Daoy (cell line): Measurements from ENCODE around the gene ARID1B. TPM values are rescaled to one million over a fixed set of nuclear protein-coding genes. Genes with fewer than 3 reads are reported as not detected.

Source experiments
- DNase-seq: peaks from one replicate; pipeline ENCODE4 v3.0.0-alpha.2; 2015; ENCODE audit warnings: low read depth
- total RNA-seq: library from RNA; depleted of rRNA; stranded (reverse); fragments of >200 nt; shearing (Covaris generic); gene quantifications from 2 replicates; pipeline ENCODE4 v1.2.3, GENCODE V29; 2014

The ARID1B gene
- total RNA-seq, 1 experiment from 2014 or later: 16.3 TPM

DNA sequence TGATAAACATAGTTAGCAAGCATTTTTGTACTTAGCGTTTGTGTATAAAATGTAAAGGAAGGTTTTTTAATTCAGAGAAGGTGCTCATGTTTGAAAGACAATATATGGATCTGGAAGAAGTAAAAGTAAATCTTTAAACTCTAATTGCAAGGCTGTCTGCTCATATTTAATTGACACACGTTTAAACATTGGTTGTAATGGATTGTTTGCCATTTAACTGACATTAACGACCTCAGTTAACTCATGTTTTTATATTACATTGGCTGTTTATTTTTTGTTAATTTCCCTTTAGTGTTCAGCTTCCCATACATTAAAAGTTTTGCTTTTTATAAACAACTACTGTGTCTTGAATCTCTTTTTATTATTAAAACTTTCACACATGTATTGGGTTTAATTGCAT lies 208.1 kb downstream of the ARID1B start:
- DNase-seq: no peak

DNA sequence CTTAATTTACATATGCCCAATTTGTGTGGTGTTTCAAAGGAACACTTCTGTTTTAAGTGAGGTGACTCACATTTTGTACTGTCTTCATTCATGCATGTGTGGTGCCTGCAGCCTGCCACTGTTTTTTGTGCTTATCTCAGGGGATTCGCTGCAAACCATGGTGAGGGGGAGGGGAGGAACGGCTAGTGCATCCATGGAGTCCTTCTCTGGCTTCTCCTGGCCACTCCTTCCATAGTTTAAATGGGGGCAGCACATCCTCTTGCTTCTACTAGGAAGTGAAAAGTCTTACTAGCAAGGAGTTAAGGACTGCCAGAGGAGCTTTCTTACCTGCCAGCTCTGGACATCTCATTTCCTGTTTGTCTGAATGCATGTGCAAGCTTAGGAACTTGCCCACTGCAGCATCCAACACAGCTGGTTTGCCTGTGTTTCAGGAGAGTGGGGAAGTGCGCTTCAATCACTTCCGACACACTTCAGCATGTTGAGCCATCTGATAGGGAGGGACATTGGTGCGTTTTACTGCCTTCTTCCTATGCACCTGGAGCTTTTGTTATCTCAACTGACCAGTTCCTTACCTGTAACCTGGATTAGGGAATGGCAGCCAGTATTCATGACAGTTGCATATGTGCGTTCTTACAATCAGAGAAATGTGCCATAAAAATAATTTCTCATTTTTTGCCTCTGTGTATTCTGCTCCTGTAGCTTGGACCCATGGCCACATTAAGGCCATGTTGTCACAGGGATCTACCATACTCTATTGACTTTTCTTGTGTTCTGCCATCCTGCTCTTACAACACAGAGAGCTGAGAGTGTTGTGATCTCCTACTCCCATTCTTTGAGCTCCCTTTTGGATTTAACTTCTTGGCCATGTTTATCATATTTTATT lies 211.3 kb downstream of the ARID1B start:
- peak; percentile 35 for DNase-seq

DNA sequence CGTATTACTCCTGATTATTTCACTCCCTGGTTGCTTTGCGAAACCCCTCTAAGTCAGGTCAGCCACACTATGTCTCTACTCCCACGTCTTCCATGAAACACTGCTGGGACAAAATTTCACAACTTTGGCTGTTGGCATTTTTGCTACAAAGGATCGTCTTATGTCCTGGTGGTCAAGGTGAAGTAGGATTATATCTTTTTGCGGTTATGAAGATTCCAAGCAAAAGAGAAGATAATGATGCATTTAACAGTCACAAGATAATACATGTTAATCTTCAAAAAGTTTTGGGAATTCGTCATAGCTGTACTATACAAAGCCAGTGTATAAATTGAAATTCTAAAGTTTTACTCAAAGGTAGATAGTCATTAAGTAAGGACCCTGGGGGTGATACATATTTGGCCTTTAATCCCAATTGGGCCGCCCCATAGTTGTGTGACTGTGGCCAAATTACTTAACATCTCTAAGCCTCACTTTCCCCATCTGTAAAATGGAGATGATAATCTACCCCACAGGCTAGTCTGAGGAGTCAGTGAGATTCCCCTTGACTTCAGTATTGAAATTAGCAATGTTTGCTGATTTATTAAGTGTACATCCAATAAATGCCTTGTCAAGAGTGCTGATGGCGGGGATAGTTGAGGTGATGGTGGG lies 212.1 kb downstream of the ARID1B start:
- DNase-seq: no peak

DNA sequence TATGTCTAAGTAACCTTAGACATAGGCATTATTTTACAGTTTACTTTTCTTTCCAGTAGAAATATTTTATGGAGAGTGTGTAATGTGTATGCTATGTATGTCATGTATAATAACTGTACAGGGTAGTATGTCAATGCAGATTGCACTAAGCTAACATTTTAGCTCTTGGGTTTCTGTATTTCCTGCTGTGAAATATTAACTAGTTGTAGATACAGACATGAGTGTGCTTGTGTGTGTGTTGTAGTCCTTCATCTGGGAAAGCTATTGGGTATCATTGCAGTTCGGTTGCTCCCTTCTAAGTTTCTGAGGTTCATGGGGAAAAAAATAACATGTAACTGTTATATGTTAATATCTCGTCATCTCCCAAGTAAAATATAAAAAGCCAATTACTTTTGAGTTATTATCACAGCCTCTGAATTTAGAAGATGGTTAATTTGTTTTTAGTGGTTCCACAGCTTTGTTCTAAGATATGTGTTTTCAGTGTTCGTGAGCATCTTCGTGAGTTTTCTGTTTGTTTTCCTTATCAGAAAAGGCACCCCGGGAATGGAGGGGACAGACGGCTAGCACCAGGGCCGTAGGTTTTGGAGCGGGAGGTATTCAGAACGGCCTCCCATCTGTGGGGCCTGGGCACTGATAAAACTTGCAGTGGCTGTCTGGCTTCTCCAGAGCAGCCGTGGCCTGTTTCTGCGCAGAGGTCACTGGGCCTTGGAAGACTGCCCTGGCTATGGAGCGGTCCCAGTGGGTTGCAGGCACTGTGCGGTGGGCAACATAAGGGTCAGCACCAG lies 215.0 kb downstream of the ARID1B start:
- no peak for DNase-seq

DNA sequence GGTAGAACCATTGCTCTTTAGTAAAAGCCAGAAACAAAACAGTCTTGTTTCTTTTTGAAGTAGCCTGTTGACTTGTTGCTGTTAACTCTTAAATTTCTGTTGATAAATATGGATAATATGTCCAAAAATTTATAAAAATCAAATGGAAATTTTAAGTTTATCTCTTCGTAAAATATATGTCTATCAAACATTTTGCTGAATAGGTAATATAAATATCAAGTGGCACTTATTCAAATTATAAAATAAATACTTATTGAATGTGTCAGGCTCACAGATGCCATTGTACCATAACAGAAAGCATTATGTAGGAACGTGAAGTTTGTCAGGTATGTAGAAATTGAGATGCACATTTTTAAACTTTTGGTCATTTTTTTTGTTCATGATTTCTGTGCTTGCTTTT lies 216.5 kb downstream of the ARID1B start:
- DNase-seq: no peak

DNA sequence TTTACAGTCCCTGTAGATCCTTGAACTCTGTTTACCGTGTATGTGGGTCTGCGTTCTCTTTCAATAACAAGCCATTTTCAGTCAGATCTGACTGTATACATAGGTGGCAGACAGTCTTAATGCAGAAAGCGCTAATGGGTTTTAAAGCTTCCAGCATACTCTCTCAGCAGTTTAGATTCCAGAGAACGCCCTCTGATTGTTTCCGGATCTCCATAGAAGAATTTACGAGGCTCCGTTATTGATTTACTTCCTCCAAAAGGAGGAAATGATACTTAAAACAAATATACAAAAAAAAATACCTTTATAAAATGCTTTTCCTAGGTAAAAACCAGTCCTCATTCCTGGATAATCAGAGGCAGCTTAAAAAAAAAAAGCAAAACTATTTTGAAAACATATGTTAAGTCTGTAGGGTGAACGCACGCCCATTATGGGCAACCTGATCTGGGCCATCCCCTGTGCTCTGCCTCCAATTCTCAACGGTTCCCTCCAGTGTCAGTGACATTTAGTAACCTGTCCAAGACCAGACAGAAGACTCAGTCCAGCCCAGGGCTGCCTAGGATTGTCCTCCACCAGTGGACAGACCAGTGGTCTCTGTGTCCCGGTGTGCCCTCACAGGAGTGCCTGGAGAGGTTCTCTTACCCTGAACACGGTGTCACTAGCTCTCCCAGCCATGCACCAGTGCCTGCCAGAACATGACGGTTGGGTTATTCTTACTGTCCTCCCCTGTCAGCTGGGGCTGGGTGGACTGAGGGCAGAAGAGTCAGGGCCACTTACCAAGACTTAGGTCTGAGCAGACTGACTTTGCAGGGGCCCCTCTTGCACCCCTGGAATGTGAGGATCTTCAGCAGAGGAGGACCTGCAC lies 217.3 kb downstream of the ARID1B start:
- DNase-seq: no peak

DNA sequence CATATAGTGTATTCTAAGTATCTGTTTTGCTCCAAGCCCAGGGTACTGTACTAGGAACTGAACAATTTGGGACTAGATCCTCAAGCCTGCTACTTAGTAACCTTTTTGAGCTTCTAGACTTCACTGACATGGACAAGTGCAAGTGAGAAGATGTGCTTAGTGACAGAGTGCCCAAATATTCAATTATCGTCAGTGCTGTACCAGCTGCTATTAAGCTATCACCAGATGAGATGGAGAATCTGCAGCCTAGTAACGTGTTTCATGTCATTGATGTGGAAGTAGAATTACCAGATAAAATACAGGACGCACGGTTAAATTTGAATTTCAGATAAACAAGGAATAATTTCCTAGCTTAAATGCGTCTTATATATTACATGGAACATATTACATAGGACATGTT lies 218.3 kb downstream of the ARID1B start:
- DNase-seq: no peak

DNA sequence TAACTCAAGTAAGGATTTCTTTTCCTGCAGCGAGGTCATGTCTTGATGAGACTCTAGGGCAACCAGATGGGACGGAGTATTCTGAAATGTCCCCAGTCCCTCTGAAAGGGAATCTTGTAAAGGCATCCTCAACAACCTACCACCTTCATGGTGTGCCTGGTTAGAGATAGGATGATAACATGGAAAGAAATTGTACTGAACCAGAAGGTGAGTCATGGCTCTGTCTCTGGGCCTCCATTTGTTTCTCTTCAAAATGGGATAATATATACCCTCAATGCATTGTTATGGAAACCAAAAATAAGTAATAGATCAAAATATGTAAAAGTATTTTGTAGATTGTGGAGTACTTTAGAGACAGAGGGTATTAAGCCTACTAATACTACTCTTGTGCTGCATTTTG lies 219.1 kb downstream of the ARID1B start:
- DNase-seq: no peak

DNA sequence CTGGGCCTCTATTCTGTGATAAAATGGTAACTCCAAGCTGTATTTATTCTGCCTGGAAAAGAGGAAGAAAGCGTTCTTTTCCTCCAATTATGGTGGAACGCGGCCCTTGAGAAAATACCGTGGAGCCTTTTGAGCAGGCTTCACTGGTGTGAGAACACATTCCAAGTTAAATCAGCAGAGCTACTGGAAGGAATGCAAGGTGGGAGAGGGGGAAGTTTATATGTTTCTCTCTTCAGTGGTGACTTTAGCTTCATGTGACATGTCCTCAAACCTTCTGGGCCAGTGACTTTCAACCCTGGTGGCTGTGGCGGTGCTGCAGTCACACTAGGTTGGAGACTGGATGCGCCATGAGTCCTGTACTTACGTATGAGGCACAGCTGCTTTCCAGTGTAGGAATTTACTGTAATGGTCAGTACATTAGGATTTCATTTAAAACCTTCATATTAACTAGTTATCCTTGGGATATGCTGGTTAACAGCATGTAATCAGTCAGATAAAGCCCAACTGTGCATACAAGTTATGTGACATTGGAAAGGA lies 221.7 kb downstream of the ARID1B start:
- no peak for DNase-seq

DNA sequence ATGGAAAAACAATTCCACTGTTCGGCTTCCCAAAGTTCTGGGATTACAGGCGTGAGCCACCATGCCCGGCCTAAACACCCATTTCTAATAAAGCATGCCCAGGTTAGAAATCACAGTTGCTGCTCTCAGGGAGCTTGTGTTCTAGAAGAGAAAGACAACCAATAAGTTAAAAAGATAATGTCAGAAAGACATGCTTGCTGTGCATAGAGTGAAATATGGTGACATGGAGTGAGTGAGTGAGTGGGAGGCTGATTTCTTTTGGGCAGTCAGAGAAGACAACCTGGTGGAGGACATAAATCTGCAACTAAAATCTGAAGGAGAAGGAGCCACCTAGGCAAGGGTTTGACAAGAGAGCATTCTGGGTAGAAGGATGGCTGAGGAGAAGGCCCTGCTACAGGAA lies 222.6 kb downstream of the ARID1B start:
- no peak for DNase-seq

DNA sequence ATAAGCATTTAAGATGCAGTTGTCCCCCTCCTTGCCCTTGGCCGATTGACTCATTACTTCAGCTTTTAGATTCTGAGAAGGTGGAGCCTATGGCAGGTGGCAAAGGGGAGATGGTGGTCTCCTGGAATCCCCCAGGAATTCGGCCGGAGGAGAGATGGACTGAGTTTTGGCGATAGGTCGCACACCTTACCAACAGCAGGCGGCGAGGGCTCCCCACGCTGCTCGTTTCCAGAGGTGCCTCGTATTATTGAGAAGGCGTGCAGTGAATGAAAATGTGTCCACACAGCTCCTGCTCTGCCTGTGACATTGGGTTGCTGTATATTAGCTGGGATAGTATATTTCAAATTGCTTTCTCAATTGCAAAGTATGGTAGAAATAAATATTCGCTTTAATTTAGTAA lies 224.5 kb downstream of the ARID1B start:
- no peak for DNase-seq

DNA sequence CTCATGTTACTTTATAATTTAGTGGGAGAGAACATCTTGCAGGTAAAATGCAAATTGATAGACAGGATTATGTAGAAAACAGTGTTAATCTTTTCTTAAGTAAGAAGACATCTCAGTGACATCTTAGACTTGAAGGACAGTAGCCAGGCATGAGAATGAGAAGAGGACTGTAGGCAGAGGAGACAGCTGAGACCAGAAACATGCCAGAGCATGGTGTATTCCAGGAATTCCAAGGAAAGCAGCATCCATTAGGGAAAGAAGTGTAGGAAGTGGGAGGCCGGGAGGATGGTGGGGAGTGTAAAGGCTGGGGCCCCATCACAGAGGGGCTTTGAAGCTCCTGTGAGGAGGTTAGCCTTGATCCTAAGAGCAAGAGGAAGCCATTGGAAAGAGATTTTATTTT lies 225.6 kb downstream of the ARID1B start:
- no peak for DNase-seq

DNA sequence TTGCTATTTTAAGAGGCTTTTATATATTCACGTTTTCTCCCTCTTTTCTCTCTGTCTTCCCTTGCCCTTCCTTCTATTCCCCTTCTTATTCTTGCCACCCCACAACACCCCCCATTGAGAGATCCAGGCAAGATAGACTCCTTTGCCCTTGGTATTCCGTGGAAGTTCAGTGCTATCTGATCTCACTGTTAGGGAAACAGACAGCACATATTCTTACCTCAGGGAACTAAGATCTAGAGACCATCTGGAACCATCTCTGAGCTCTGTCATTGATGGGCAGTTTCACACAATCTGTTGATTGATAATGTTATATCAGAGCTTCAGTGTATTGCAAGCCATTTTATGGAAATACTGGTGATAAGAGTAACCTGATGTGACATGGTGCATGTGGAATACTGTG lies 228.8 kb downstream of the ARID1B start:
- no peak for DNase-seq

DNA sequence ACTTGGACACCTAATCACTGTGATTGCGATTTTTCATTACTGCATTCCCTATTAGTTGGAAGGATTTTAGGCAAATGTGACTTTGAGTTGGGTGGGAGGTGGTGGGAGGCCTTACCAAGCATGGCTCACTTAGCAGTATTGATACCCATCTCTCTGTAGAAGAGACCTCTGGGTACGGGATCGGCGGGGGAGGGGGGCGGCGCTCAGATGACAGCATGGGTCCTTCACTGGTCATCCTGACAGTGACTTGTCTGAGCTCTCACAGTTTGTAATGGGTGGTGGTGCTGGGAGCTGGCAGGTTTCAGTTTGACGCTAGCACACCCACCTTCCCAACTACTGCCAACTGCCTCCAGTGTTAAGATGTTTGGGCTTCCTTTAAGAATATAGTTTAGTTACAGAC lies 231.4 kb downstream of the ARID1B start:
- no peak for DNase-seq

DNA sequence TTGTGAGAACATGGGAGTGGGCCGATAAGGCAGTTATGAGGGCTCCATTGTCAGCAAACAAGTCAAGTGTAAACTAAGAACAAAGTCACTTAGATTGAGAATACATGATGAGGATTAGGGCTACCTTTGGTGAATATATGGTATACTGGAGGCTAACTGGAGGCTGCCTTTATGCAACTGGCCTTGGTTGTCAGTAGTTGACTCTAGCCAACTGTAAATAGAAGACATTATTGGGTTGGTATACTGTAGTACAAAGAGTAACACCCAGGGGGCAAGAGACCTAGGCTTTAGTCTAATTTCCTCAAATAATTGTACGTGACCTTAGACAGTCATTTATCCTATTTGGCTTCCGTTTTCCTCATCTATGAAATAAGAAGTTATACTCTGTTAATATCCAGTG lies 235.2 kb downstream of the ARID1B start:
- DNase-seq: no peak

DNA sequence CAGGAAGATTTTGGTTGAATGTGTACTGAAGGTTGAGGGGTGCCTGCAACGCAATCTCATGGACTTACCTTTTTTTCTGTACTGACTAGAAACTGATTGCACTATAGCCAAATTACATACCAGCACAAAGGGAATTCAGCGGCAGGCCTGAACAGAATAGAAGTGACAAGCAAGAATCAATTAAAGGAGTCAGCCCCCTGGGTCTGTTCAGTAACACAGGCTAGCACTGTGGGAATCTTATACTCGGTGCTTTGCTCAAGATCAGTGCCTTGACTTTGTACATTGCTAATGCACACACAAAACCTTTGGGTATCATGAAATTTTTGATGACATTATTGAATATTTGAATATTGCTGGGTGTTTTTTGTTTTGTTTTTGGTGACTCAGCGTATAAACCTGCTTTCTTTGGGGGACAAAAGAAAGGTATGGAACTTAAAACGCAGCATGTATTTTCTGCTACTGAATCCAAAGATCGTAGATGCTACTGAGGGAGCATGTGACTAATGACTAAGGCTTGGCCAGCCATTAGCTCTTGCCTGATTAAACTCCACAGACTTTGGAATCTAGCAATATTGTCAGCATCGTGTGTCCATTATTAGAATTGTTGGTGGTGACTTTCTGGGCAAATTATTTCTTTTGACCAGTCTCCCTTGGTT lies 236.6 kb downstream of the ARID1B start:
- no peak for DNase-seq

DNA sequence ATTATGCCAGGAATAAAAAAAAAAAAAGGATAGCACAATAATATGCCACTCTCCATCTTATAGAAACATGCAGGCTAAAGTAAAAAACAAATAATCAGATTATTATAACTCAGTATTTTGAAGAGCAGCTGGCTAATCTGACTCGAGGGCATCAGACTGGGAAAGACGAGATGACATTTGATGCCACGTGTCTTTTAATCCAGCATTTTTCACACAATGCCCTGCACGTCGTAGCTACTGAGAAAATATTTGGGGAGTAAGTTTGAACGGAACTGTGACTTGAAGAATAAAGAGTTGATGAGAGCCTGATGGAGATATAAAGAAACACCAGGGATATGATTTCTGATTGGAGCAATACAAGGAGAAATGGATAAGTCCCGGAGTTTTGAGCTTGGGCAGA lies 237.7 kb downstream of the ARID1B start:
- DNase-seq: no peak

DNA sequence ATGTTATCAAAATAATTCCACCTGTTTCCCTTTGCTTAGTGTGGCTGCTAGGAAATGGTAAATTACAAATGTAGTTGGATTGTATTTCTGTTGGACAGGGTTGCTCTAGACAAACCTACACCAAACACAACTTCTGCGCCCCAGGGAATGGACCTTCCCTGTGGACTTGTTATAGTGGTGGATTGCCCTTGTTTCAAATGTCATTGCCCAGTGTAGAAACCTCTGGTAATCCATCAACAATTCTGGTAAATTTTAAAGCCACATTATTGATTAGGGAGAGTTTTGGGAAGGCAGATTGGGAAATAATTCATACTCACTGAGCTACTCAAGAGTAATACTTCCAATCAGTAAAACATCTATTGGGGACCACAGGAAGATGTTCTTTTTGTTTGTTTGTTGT lies 239.8 kb downstream of the ARID1B start:
- no peak for DNase-seq

DNA sequence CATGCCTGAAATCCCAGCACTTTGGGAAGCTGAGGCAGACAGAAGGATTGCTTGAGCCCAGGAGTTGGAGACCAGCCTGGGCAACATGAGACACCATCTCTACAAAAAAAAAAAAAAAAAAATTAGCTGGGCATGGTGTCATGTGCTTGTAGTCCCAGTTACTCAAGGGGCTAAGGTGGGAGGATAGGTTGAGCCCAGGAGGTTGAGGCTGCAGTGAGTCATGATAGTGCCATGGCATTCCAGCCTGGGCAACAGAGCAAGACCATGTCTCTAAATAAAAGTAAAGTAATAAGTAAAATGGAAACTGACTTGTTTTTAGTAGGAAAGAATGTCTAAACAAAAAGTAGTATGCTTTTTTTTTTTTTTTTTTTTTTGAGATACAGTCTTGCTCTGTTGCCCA lies 240.7 kb downstream of the ARID1B start:
- DNase-seq: peak; percentile 59

DNA sequence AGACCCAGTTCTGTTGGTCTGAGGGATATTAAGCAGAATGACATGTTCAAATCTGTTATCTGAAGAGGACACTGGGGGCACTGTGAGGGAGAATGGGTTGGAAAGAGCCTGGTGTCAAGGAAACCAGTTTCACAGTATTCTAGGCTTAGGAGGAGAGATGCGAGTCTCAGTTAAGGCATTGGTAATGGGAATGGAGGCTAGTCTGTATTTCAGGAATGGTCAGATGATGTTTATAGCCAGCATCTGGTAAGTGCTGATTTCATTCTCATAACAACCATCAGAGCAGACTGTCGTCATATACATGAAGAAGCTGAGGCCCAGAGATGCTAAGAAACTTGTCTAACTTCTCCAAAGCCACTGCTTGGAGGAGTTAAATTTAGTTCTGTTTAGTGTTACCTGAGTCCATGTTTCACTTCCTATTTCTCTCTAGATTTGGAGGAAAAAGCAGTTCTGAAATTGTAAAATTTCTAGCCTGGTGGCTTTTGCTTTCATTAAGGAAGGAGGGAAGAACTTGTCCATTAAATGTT lies 242.0 kb downstream of the ARID1B start:
- DNase-seq: no peak

DNA sequence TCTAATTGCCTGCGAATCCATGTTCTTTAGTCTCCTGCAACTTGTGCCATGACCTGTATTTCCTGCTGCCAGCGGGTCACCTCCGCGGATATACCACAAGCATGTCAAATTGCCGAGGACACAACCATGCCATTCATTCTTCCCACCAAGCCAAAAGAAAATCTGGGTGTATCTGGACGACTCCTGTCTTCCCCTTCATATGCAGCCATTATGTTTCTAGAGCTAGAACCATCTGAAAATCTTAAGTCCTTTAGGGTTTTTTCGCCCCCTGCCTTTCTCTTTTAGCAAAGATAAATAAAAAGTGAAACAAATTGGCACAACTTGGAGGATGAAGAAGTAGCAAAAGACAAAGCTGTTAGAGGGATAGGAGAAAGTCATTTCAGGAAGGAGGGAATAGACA lies 242.6 kb downstream of the ARID1B start:
- peak; percentile 46 for DNase-seq
